GM18858 (cell line): ENCODE measurements around the gene AGBL4.
"Not testable (repeated sequence)": the region's sequence is repeated elsewhere in the genome, so short reads cannot be mapped to it uniquely, and the experiment has no call there.

Experiments used
- ATAC-seq: cut with Tn5 transposase; IDR thresholded peaks from one replicate; pipeline ENCODE4 v1.9.1; 2021; ENCODE audit not compliant: unreplicated experiment

AGBL4 gene

GRCh38 chr1:49319426-49319963 is 704.3 kb downstream of the AGBL4 start:
- ATAC-seq: no peak

- ATAC-seq: no peak
These were observed 705.5 kb downstream of the AGBL4 start for GRCh38 chr1:49318218-49318617.

GRCh38 chr1:49307457-49307856 is 716.3 kb downstream of the AGBL4 start:
- ATAC-seq: no peak

- no peak for ATAC-seq
These were observed 717.2 kb downstream of the AGBL4 start for GRCh38 chr1:49306507-49307070.

DNA sequence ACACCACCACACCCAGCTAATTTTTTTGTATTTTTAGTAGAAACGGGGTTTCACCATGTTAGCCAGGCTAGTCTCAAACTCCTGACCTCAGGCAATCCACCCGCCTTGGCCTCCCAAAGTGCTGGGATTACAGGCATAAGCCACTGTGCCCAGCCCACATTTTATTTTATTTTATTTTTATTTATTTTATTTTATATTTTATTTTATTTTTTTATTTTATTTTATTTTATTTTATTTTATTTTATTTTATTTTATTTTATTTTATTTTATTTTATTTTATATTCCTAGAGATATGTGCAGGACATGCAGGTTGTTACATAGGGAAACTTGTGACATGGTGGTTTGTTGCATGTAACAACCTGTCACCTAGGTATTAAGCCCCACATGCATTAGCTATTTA is 721.4 kb downstream of the AGBL4 start:
- ATAC-seq: not testable (repeated sequence)

DNA sequence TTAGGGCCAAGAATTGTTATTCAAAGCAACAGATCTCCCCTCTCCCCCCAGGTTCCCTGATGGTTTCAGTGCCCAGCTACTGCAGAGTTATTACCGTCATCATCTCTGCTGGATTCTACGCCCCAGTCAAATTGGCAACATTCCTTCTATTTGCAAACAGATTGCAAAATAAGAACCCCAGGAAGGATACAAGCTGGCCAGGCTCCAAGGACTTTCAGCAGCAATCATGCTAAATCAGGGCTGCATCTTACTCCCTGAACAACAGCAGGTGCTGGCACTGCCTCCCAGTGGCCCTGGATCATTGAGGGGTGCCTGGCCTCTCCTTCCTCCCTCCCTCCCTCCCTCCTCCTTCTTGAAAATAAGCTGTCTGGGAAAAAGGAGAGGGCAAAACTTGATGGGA is 725.5 kb downstream of the AGBL4 start:
- ATAC-seq: no peak

DNA sequence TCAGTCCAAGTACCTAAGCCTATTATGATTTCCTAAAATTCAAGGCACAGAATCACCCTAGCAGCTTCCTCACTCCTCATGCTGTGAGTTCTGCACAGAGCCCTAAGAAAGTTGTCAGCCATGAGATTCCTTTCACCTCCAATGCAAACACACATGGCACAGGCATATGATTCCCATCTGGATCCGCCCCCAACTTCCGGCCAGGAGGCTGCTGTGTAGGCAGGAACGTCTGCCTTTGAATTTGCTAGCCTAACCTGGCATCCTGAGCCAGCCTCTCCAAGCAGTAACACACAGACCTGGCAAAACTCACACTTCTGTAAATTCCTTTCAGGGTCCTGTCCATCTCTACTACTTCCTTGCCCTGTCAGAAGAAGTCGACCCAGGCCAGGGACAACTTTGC is 726.0 kb downstream of the AGBL4 start:
- no peak for ATAC-seq

- no peak for ATAC-seq
These were observed 729.2 kb downstream of the AGBL4 start for GRCh38 chr1:49294539-49294938.

DNA sequence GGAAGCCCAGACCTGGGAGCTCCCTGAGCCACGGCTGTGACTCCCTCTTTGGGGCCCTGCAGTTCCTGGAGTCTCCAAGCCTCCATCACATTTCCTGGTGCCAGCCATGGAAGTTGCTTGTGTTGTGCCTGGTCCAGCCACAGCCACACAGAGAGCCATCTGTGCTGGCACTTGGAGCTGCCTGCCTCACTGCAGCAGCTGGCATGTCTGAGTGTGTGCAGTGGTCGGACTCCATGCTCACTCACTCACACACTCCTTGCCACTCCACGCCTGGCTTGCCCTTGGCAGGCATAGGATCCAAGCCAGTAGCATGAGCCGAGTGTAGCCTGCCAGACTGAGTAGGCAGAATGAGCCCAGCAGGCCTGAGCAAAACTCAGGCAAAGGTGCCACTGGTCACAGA is 730.7 kb downstream of the AGBL4 start:
- no peak for ATAC-seq

GRCh38 chr1:49257211-49258049 is 766.3 kb downstream of the AGBL4 start:
- ATAC-seq: not testable (repeated sequence)

- no peak for ATAC-seq
These were observed 770.8 kb downstream of the AGBL4 start for GRCh38 chr1:49252917-49253316.

GRCh38 chr1:49251019-49251784 is 772.6 kb downstream of the AGBL4 start:
- ATAC-seq: no peak

- no peak for ATAC-seq
These were observed 783.0 kb downstream of the AGBL4 start for GRCh38 chr1:49240709-49241221.

GRCh38 chr1:49234988-49235387 is 788.8 kb downstream of the AGBL4 start:
- no peak for ATAC-seq

DNA sequence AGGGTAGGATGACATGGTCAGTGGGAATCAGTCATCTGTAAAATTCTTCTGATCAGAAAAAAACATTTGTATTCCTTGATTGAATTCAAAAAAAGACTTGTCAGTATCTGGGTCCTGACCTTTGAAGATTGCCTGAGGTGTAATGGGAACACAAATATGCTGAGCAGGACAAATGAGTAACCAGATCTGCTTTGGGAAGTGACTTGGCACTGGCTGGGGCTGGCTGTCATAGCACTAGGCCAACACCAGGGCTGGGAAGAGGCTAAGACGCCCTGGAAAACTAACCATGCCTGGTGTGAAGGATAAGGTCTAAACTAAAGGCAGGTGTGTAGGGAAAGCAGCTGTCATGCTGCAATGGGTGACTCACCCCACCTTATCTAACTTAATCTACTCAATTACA is 794.2 kb downstream of the AGBL4 start:
- ATAC-seq: no peak

- no peak for ATAC-seq
These were observed 797.0 kb downstream of the AGBL4 start for GRCh38 chr1:49226758-49227157.

- ATAC-seq: no peak
These were observed 798.3 kb downstream of the AGBL4 start for GRCh38 chr1:49225464-49225863.

GRCh38 chr1:49213301-49213700 is 810.5 kb downstream of the AGBL4 start:
- ATAC-seq: no peak

GRCh38 chr1:49208712-49209111 is 815.0 kb downstream of the AGBL4 start:
- no peak for ATAC-seq

GRCh38 chr1:49204720-49205119 is 819.0 kb downstream of the AGBL4 start:
- ATAC-seq: no peak

- ATAC-seq: no peak
These were observed 823.0 kb downstream of the AGBL4 start for GRCh38 chr1:49200738-49201137.
